ENCODE data around the gene LRRC55.

LRRC55 gene

GRCh38 chr11:57181678-57182305 is at the start of gene LRRC55:
Gene LRRC55 (plus strand): TSS chr11:57181953. CDS start chr11:57182023, 70 bp downstream.
- no peak for DNase-seq (ENCODE audit: low read depth in 2 of 2, low spot score in 1 of 2)

GRCh38 chr11:57133366-57134038 is 48.3 kb upstream of the LRRC55 start:
- no peak for DNase-seq (ENCODE audit: low read depth in 2 of 2, low spot score in 1 of 2)

GRCh38 chr11:57134284-57134683 is 47.5 kb upstream of the LRRC55 start:
- DNase-seq (ENCODE audit: low read depth in 2 of 2, low spot score in 1 of 2), result no peak

- DNase-seq (ENCODE audit: low read depth in 2 of 2, low spot score in 1 of 2), result no peak
Measured at GRCh38 chr11:57135020-57135751, 46.6 kb upstream of the LRRC55 start.

- DNase-seq (ENCODE audit: low read depth in 2 of 2, low spot score in 1 of 2), result no peak
Measured at GRCh38 chr11:57140568-57140967, 41.2 kb upstream of the LRRC55 start.

- no peak for DNase-seq (ENCODE audit: low read depth in 2 of 2, low spot score in 1 of 2)
Measured at GRCh38 chr11:57143459-57143858, 38.3 kb upstream of the LRRC55 start.

GRCh38 chr11:57144075-57144474 is 37.7 kb upstream of the LRRC55 start:
- DNase-seq (ENCODE audit: low read depth in 2 of 2, low spot score in 1 of 2), result no peak

- DNase-seq (ENCODE audit: low read depth in 2 of 2, low spot score in 1 of 2), result no peak
Measured at GRCh38 chr11:57144531-57145320, 37.0 kb upstream of the LRRC55 start.

- DNase-seq (ENCODE audit: low read depth in 2 of 2, low spot score in 1 of 2), result no peak
Measured at GRCh38 chr11:57146301-57146700, 35.5 kb upstream of the LRRC55 start.

- no peak for DNase-seq (ENCODE audit: low read depth in 2 of 2, low spot score in 1 of 2)
Measured at GRCh38 chr11:57148621-57149020, 33.1 kb upstream of the LRRC55 start.

- no peak for DNase-seq (ENCODE audit: low read depth in 2 of 2, low spot score in 1 of 2)
Measured at GRCh38 chr11:57150454-57150917, 31.3 kb upstream of the LRRC55 start.

- DNase-seq (ENCODE audit: low read depth in 2 of 2, low spot score in 1 of 2), result no peak
Measured at GRCh38 chr11:57152134-57152533, 29.6 kb upstream of the LRRC55 start.

- no peak for DNase-seq (ENCODE audit: low read depth in 2 of 2, low spot score in 1 of 2)
Measured at GRCh38 chr11:57153448-57153847, 28.3 kb upstream of the LRRC55 start.

GRCh38 chr11:57154739-57155138 is 27.0 kb upstream of the LRRC55 start:
- no peak for DNase-seq (ENCODE audit: low read depth in 2 of 2, low spot score in 1 of 2)

GRCh38 chr11:57155400-57155799 is 26.4 kb upstream of the LRRC55 start:
- no peak for DNase-seq (ENCODE audit: low read depth in 2 of 2, low spot score in 1 of 2)

GRCh38 chr11:57155838-57156607 is 25.7 kb upstream of the LRRC55 start:
- no peak for DNase-seq (ENCODE audit: low read depth in 2 of 2, low spot score in 1 of 2)

- DNase-seq (ENCODE audit: low read depth in 2 of 2, low spot score in 1 of 2), result no peak
Measured at GRCh38 chr11:57156928-57157327, 24.8 kb upstream of the LRRC55 start.

- no peak for DNase-seq (ENCODE audit: low read depth in 2 of 2, low spot score in 1 of 2)
Measured at GRCh38 chr11:57157624-57158023, 24.1 kb upstream of the LRRC55 start.

- DNase-seq (ENCODE audit: low read depth in 2 of 2, low spot score in 1 of 2), result no peak
Measured at GRCh38 chr11:57158180-57158579, 23.6 kb upstream of the LRRC55 start.

- no peak for DNase-seq (ENCODE audit: low read depth in 2 of 2, low spot score in 1 of 2)
Measured at GRCh38 chr11:57158599-57158998, 23.2 kb upstream of the LRRC55 start.

- no peak for DNase-seq (ENCODE audit: low read depth in 2 of 2, low spot score in 1 of 2)
Measured at GRCh38 chr11:57160665-57161064, 21.1 kb upstream of the LRRC55 start.

All from stimulated activated CD8-positive, alpha-beta memory T cell treated with anti-CD3 and anti-CD28 coated beads, Interleukin-4, amount 100 ng/mL, for 4 hours (primary cell).